K562 (cell line): Measurements from ENCODE around the gene TSEN54. TPM values are rescaled to one million over a fixed set of nuclear protein-coding genes. Genes with fewer than 3 reads are reported as not detected.
"Not testable (repeated sequence)": the region's sequence is repeated elsewhere in the genome, so short reads cannot be mapped to it uniquely, and the experiment has no call there.

Source experiments
- ATAC-seq: fragments of 200-7000 bp; cut with Tn5 transposase; 3 replicates; pipeline ENCODE4 v1.9.1; 2020; ENCODE audit warnings: moderate library complexity
- BruUV-seq: library from RNA; stranded (reverse); fragments of 400-500 nt; replicated peaks from 2 replicates; lab custom pipeline; 2021; lab: Mats Ljungman, UMichigan
- CTCF ChIA-PET: fragments of 300-600 bp; formaldehyde crosslinking; extraction: SDS; loops from one replicate; lab custom pipeline; 2021; ENCODE audit warnings: low intra/inter-chr PET ratio; lab: Yijun Ruan, JAX
- POLR2A ChIA-PET: fragments of 300-600, 350-650 bp; sonication (Branson Sonifier 250); formaldehyde crosslinking; extraction: SDS; loops from one replicate; lab custom pipeline; 2021; ENCODE audit warnings: antibody characterized with exemption, inconsistent platforms; lab: Yijun Ruan, JAX
- DNase-seq, 4 experiments: peaks; one replicate each; pipeline versions ENCODE4 v3.0.0 to v3.0.0-alpha.2; 2011 to 2018; ENCODE audit warnings: low spot score in 3 of 4, mixed read lengths in 3 of 4; ENCODE audit errors: extremely low read depth in 1 of 4
- FAIRE-seq: peaks from 2 replicates; lab custom pipeline; 2011; peaks lifted over from hg19 to GRCh38; lab: Jason Lieb, UNC
- H2AFZ ChIP-seq: 2 replicates; pipeline ENCODE4 v1.6.0; 2011; ENCODE audit warnings: low read depth, low read length, control low read depth, inconsistent platforms
- H3K27ac ChIP-seq: fragments of 200-600 bp; 3 replicates; pipeline ENCODE4 v1.8.0; 2011; ENCODE audit warnings: low read depth, mild to moderate bottlenecking, control low read depth, inconsistent platforms, low read length, moderate library complexity, mixed read lengths; ENCODE audit errors: extremely low read depth
- H3K27me3 ChIP-seq, 2 experiments: fragments of 300-600 bp in 1 of 2; 2 replicates in 1 of 2; 3 replicates in 1 of 2; pipeline versions ENCODE4 v1.6.0 to v1.8.0; 2011; ENCODE audit warnings: inconsistent platforms in 2 of 2, low read length in 2 of 2, mild to moderate bottlenecking in 1 of 2, mixed read lengths in 1 of 2, moderate library complexity in 1 of 2; ENCODE audit not compliant: control insufficient read depth in 2 of 2, insufficient read depth in 2 of 2
- H3K36me3 ChIP-seq: fragments of 300-600 bp; 3 replicates; pipeline ENCODE4 v1.8.0; 2011; ENCODE audit warnings: mild to moderate bottlenecking, low read length, inconsistent platforms; ENCODE audit not compliant: control insufficient read depth, insufficient read depth
- H3K4me1 ChIP-seq, 2 experiments: fragments of 200-600 bp in 1 of 2; replicated peaks in 1 of 2; 2 replicates in 1 of 2; 3 replicates in 1 of 2; pipeline versions ENCODE4 v1.5.1 to v1.8.0; 2011; ENCODE audit warnings: inconsistent platforms in 2 of 2, low read length in 2 of 2, mild to moderate bottlenecking in 1 of 2, mixed read lengths in 1 of 2, moderate library complexity in 1 of 2; ENCODE audit not compliant: control insufficient read depth in 2 of 2, insufficient read depth in 2 of 2
- H3K4me2 ChIP-seq: 2 replicates; pipeline ENCODE4 v1.6.1; 2011; ENCODE audit warnings: low read length, control low read depth, inconsistent platforms, mixed read lengths; ENCODE audit not compliant: insufficient read depth
- H3K4me3 ChIP-seq: fragments of 200-600 bp; sonication (generic), shearing (Covaris generic); 2 replicates; pipeline ENCODE4 v1.5.1; 2016; ENCODE audit warnings: control low read depth, inconsistent platforms
- H3K79me2 ChIP-seq: fragments of 200-600 bp; 3 replicates; pipeline ENCODE4 v1.8.0; 2011; ENCODE audit warnings: low read length, inconsistent platforms; ENCODE audit not compliant: control insufficient read depth, insufficient read depth
- H3K9ac ChIP-seq, 2 experiments: 2 replicates each; pipeline versions ENCODE4 v1.6.0 to v1.6.1; 2011; ENCODE audit warnings: low read depth in 2 of 2, low read length in 2 of 2, control low read depth in 1 of 2, inconsistent platforms in 1 of 2, mild to moderate bottlenecking in 1 of 2, mixed read lengths in 1 of 2; ENCODE audit not compliant: insufficient read depth in 1 of 2
- H3K9me1 ChIP-seq: one replicate; pipeline ENCODE4 v1.6.0; 2011; ENCODE audit warnings: inconsistent platforms, mild to moderate bottlenecking, low read length, moderate library complexity; ENCODE audit not compliant: control insufficient read depth, insufficient read depth
- H3K9me3 ChIP-seq: replicated peaks from 2 replicates; pipeline ENCODE4 v1.5.1; 2011; ENCODE audit warnings: low read depth, low read length, inconsistent platforms; ENCODE audit not compliant: control insufficient read depth, insufficient read depth
- H4K20me1 ChIP-seq: replicated peaks from 2 replicates; pipeline ENCODE4 v1.6.1; 2011; ENCODE audit warnings: low read length, inconsistent platforms, mixed read lengths; ENCODE audit not compliant: control insufficient read depth, insufficient read depth
- CBFA2T3 ChIP-seq: fragments of 450-650 bp; IDR thresholded peaks from 2 replicates; pipeline ENCODE4 v1.6.1; 2017
- TCFL5 ChIP-seq: fragments of 250-450 bp; sonication (Bioruptor Pico); conservative IDR thresholded peaks from 2 replicates; pipeline ENCODE4 v1.6.1; 2021; ENCODE audit warnings: mild to moderate bottlenecking, moderate library complexity, matching md5 sums
- ZKSCAN1 ChIP-seq: fragments of 150-350 bp; IDR thresholded peaks from 2 replicates; pipeline ENCODE4 v1.6.1; 2016; ENCODE audit warnings: low read depth, low read length
- WGBS: fragments of 100-300 bp; shearing (Covaris generic); methylation state at CpG from one replicate; pipeline ENCODE4 v1.1.6; 2016; ENCODE audit warnings: low coverage, mixed read lengths; ENCODE audit not compliant: insufficient coverage; ENCODE audit errors: missing lambda C conversion rate; 5-methylcytosine and 5-hydroxymethylcytosine counted together
- in situ Hi-C: fragments of 300-500 bp; cut with MboI; formaldehyde crosslinking; loops from 4 replicates; pipeline ENCODE4 v1.15.0; 2018; ENCODE audit warnings: inconsistent platforms, mixed read lengths
- intact Hi-C: fragments of 100-400 bp; cut with micrococcal nuclease; formaldehyde crosslinking; loops from 2 replicates; pipeline ENCODE4 v1.14.2; 2022
- polyA plus RNA-seq, 8 experiments: library from polyadenylated mRNA; depleted of rRNA in 4 of 8; stranded (reverse) in 5 of 8; unstranded in 3 of 8; fragments of >200 nt; fragmentation: Nextera tagmentation in 2 of 8; fragmentation: Illumina TruSeq in 1 of 8; extraction: Ambion mirVana in 2 of 8; extraction: Trizol in 1 of 8; gene quantifications; 2 replicates each; pipeline versions ENCODE4 v1.2.1 to v1.2.3, GENCODE V29; 2011 to 2014; ENCODE audit warnings: inconsistent platforms in 1 of 8, missing spikeins in 1 of 8
- total RNA-seq, 7 experiments: library from RNA; depleted of rRNA in 6 of 7; stranded (reverse); fragments of >200 nt in 6 of 7; fragmentation: Illumina TruSeq in 2 of 7; extraction: Trizol in 2 of 7; gene quantifications; 2 replicates each; pipeline versions ENCODE4 v1.2.1 to v1.2.3, GENCODE V29; 2011 to 2021; ENCODE audit warnings: low replicate concordance in 1 of 7
- TF ChIP-seq, protein P1 (sequence below): sonication (generic); formaldehyde crosslinking; IDR thresholded peaks from 2 replicates; pipeline ENCODE4 v1.8.1; 2023; ENCODE audit warnings: mild to moderate bottlenecking, missing genetic modification reagents, moderate library complexity

TSEN54 gene
- total and polyA plus RNA-seq, 9 of the 15 experiments (the other 6 are each of a cell fraction or from before 2014, with no cell fraction given), result 5.9 to 64.3 (median 48.9) TPM

DNA sequence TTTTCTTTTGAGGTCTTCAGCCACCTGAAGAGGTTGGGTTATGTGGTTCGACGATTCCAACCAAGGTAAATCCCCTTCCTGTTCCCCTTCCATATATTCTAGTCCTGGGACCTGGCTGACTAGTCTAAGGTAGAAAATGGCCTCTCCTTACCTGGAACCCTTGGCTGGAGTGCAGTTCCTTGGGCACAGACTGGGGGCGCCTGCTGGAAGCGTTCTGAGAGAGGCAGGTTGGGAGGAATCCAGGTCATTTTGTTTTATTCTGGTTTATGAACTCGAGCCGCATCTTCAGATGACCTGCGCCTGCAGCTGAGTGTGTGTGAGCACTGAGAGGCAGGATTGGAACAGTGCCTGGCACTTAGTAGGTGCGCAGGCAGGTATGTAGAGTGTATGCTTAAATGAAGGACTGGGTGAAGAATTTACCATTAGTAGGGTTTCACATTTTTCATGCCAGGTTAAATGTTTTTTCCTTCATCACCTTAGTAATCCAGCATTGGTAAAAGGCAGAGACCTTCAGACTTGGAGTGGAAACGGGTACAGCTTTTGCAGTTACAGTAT, 2.7 kb downstream of the TSEN54 start:
- DNase-seq (no peak), FAIRE-seq (no peak), ATAC-seq (no peak)
- WGBS, result 96% methylated on average over 9 of the region's 9 CpGs
- no TSS peak for BruUV-seq
- in situ Hi-C loops (no loop called here), intact Hi-C loops (loop anchor here (5.0 kb wide), 2 partner anchors 68 to 233 kb away; partner anchors contain the start of gene MYO15B)
- ChIA-PET CTCF (interaction anchor here (0.7 kb wide), 1 partner anchor 115 kb away, joined by 3 read pairs; no protein-coding TSS in a partner anchor), POLR2A (interaction anchor here (1.0 to 1.7 kb wide), 3 partner anchors 7 to 13 kb away, joined by 3 to 4 read pairs (median 3); no protein-coding TSS in a partner anchor)
- TF ChIP-seq ZKSCAN1 (peak; percentile 90), TCFL5 (CRISPR knock-in tag) (no peak), CBFA2T3 (no peak)
- TF ChIP-seq, protein P1, sequence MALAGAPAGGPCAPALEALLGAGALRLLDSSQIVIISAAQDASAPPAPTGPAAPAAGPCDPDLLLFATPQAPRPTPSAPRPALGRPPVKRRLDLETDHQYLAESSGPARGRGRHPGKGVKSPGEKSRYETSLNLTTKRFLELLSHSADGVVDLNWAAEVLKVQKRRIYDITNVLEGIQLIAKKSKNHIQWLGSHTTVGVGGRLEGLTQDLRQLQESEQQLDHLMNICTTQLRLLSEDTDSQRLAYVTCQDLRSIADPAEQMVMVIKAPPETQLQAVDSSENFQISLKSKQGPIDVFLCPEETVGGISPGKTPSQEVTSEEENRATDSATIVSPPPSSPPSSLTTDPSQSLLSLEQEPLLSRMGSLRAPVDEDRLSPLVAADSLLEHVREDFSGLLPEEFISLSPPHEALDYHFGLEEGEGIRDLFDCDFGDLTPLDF (CRISPR knock-in tag), result no peak
- H3K4me1 ChIP-seq, result peaks cover 20 to 43% of the 10 kb centered on the region in 2 experiments; a peak in 4 of 5 replicates
- peaks cover 10% of the 10 kb centered on the region for H3K79me2 ChIP-seq
- H3K9me3 ChIP-seq, result no peaks in the 10 kb centered on the region
- H2AFZ ChIP-seq, result no peak overlapping the region
- no peak overlapping the region for H3K4me2 ChIP-seq
- no peak overlapping the region; a peak in 1 of 4 replicates for H3K9ac ChIP-seq
- no peak overlapping the region for H3K27ac ChIP-seq
- H4K20me1 ChIP-seq, result peaks cover 8% of the 10 kb centered on the region; the same call in 1 of the 2 replicates
- H3K36me3 ChIP-seq, result peaks cover 55% of the 10 kb centered on the region
- no peak overlapping the region for H3K4me3 ChIP-seq
- peaks cover 5% of the 10 kb centered on the region for H3K9me1 ChIP-seq
- no peaks in the 10 kb centered on the region for H3K27me3 ChIP-seq

- H3K9ac ChIP-seq, H3K4me3 ChIP-seq, H3K9me1 ChIP-seq, H3K27me3 ChIP-seq, in situ Hi-C loops, CTCF ChIA-PET, DNase-seq, FAIRE-seq, H3K9me3 ChIP-seq, BruUV-seq, H3K79me2 ChIP-seq, ATAC-seq, H3K27ac ChIP-seq, H2AFZ ChIP-seq, H3K4me2 ChIP-seq, H4K20me1 ChIP-seq: not testable (repeated sequence)
- WGBS, result 89% methylated on average over 6 of the region's 8 CpGs
- Histone ChIP-seq H3K36me3 (peaks cover 61% of the 10 kb centered on the region), H3K4me1 (peaks cover 22 to 42% of the 10 kb centered on the region in 2 experiments; a peak in 4 of 5 replicates)
- POLR2A ChIA-PET, result interaction anchor here (0.7 to 1.2 kb wide), 2 partner anchors 11 to 251 kb away, joined by 3 to 4 read pairs; no protein-coding TSS in a partner anchor
- intact Hi-C loops, result loop anchor here (10.0 kb wide), 1 partner anchor 236 kb away; the partner anchor contains the start of gene SLC25A19
Measured at GRCh38 chr17:75520413-75520812, 4.1 kb downstream of the TSEN54 start.
